Effector memory CD8-positive, alpha-beta T cell (primary cell): ENCODE measurements around the gene MRPS18A.
A peak's percentile ranks its signal among the peaks of the same experiment; 100 is the strongest.
"Not testable (repeated sequence)": the region's sequence is repeated elsewhere in the genome, so short reads cannot be mapped to it uniquely, and the experiment has no call there.

Experiments used
- ATAC-seq: fragments of 150-1000 bp; cut with Tn5 transposase; replicated peaks from 2 replicates; pipeline ENCODE4 v1.10.0; 2021; ENCODE audit warnings: mild to moderate bottlenecking, moderate library complexity
- DNase-seq, 3 experiments: peaks; one replicate each; pipeline ENCODE4 v3.0.0; 2021
- H3K27ac Mint-ChIP-seq, 2 donors: one replicate each; pipeline ENCODE4 v1.8.0; 2022; ENCODE audit warnings: mild to moderate bottlenecking in 2 of 2, mixed read lengths in 2 of 2, moderate library complexity in 2 of 2
- H3K27me3 Mint-ChIP-seq, 2 donors: one replicate each; pipeline ENCODE4 v1.8.0; 2022; ENCODE audit warnings: mixed read lengths in 2 of 2
- H3K36me3 Mint-ChIP-seq: one replicate; pipeline ENCODE4 v1.8.0; 2022; ENCODE audit warnings: mild to moderate bottlenecking, moderate library complexity, mixed read lengths; ENCODE audit not compliant: insufficient read depth
- H3K4me1 Mint-ChIP-seq, 2 donors: one replicate each; pipeline ENCODE4 v1.8.0; 2022; ENCODE audit warnings: low read depth in 2 of 2, mixed read lengths in 2 of 2
- H3K4me3 Mint-ChIP-seq, 2 donors: one replicate each; pipeline ENCODE4 v1.8.0; 2022; ENCODE audit warnings: mild to moderate bottlenecking in 2 of 2, mixed read lengths in 2 of 2, moderate library complexity in 2 of 2
- H3K9me3 Mint-ChIP-seq, 2 donors: one replicate each; pipeline ENCODE4 v1.8.0; 2022; ENCODE audit warnings: mixed read lengths in 2 of 2

MRPS18A gene

DNA sequence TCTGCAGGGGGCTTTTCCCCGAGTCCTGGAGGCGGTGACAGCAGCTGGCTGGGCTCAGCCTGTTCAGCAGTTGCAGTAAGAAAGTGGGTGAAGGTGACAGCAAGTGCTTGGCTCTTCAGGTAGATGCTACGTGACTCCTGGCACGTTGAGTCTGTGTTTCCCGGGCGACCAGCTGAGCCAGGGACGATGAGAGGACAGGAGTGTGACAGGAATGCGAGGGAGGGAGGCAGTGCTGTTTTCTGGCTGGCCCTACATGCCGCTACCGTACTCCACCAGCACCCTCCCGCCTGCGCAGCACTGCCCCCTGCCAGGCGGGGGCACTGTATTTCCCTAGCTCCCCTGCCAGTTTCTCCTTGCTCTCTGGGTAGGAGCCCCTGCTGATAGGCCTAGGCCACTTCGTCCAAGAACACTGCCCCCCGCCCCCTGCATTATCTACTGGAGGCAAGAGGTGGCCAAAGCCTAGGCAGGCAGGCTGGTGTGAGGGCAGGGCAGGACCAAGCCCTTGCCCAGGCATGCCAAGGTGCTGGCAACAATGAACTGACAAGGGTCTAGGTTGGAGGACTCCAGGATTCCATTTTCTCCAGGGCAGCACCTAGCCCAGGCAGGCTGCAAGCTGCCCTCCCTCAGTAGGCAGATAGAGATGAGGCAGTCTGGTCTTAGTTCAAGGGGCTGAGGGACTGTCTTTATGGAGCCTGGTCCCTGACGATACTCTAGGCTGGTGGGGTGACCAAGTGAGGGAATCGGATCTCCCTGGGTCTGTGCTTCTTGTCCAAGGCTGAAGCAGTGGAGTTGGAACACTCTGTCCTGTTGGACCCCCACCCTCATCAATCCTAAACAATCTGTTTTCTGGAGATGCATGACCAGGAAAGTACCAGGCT, 19.2 kb downstream of the MRPS18A start:
- H3K4me3 Mint-ChIP-seq = no peak overlapping the region
- peak; percentile 68 for ATAC-seq
- H3K27ac Mint-ChIP-seq = peak overlapping the region; percentile 28 to 71
- no peaks in the 10 kb centered on the region for H3K9me3 Mint-ChIP-seq
- peaks cover 13 to 18% of the 10 kb centered on the region in 2 donors for H3K4me1 Mint-ChIP-seq
- peaks cover 15% of the 10 kb centered on the region for H3K36me3 Mint-ChIP-seq
- peak in 2 of 3 experiments; percentile 18 to 32 for DNase-seq
- peaks cover 5 to 8% of the 10 kb centered on the region in 2 donors for H3K27me3 Mint-ChIP-seq

DNA sequence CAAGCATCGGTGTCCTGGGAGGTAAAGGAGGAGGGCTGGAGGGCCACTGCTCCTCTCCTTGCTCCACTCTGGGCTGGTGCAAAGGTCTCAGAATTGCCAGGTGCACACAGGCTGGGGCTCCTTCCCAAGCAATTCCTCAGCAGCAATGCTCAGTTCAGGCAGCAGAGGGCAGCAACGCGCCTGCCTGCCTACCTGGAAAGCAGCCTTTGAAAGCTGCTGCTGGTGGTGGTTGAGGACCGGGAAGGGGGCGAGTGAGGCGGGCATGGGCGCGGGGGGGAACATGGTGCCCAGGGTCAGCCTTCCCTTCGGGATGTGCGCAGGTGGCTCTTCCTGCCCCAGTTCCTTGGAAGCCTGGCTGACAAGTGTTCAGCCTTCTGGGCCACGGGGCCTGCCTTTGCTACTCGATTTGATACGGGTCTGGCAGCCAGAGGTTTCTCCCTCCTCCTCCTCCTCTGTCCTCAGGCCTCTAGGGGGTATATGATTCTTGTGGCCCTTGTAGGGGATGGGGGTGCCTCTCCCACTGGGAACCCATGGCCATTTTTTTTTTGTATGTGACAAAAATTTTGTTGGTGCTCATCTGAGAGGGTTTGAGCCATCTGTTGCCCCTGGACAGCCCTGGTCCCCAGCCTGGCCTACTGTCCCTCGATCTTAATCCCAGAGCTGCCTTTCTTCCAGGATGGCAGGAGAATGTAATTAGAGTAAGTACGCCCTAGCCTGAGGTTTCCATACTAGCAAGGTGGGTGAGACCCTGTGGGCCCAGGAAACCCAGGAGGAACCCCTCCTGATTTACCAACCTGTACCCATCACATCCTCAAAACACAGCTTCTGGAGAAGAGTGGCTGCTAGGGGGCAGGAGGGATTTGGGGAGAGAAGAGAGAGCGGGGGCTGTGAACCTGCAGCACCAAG, 20.1 kb downstream of the MRPS18A start:
- peaks cover 9% of the 10 kb centered on the region for H3K36me3 Mint-ChIP-seq
- H3K9me3 Mint-ChIP-seq = no peaks in the 10 kb centered on the region
- DNase-seq (peak; percentile 79 to 82 (median 80)), ATAC-seq (peak; percentile 78)
- peaks cover 13 to 18% of the 10 kb centered on the region in 2 donors for H3K4me1 Mint-ChIP-seq
- peak overlapping the region; percentile 28 to 71 for H3K27ac Mint-ChIP-seq
- H3K4me3 Mint-ChIP-seq = peak overlapping the region; percentile 28 to 52
- peaks cover 5 to 8% of the 10 kb centered on the region in 2 donors for H3K27me3 Mint-ChIP-seq

DNA sequence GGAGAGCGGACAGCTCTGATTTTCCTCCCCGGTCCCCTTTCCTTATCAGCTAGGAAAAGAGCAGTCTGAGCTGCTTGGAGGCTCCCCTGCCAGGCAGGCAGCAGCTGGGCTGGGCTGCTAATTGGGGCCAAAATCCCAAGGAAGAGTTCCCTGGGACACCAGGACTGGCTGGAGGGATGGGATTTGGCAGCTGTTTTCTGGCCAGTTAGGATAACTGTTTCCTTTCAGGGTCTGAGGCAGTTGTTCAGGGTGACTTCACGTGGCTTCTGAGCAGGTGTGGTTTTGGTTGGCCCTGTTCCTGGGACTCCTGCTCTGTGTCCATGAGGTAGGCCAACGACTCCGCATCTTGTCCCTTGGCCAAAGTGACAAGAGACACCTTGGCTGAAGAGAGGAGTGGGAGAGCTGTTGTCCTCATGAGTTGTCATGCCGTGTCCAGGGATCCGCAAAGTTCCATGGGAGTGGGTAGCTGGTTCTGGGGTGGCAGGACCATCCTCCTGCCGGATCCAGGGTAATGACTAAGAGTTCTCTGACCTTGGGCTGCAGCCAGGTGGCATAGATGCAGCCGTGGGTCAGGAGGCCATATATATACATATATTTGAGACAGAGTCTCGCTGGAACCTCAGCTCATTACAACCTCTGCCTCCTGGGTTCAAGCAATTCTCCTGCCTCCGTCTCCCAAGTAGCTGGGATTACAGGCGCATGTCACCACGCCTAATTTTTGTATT, 21.2 kb downstream of the MRPS18A start:
- H3K4me3 Mint-ChIP-seq = no peak overlapping the region
- H3K27me3 Mint-ChIP-seq = peaks cover 5 to 8% of the 10 kb centered on the region in 2 donors
- H3K4me1 Mint-ChIP-seq = peaks cover 13 to 18% of the 10 kb centered on the region in 2 donors
- DNase-seq = no peak
- H3K27ac Mint-ChIP-seq = no peak overlapping the region
- H3K36me3 Mint-ChIP-seq = peaks cover under 1% of the 10 kb centered on the region
- no peaks in the 10 kb centered on the region for H3K9me3 Mint-ChIP-seq
- ATAC-seq = no peak

DNA sequence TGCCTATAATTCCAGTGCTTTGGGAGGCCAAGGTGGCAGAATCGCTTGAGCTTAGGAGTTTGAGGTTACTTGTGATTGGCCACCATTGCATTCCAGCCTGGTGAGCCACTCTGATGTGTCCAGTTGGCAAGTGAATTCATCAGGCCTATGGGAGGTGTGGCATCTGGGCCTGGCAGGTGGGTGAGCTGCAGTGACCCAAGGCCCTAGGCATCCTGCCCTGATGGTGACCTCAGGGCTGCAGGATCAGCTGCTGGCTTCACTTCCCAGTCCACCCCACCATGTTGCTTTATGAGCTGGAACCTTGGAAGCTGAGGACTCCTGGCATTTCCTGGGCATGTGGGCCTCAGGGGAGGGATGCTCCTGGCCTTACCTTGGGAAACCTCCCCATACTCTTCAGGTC, 22.2 kb downstream of the MRPS18A start:
- H3K9me3 Mint-ChIP-seq = no peaks in the 10 kb centered on the region
- peaks cover 5 to 8% of the 10 kb centered on the region in 2 donors for H3K27me3 Mint-ChIP-seq
- H3K27ac Mint-ChIP-seq = no peak overlapping the region
- peaks cover 13 to 18% of the 10 kb centered on the region in 2 donors for H3K4me1 Mint-ChIP-seq
- H3K4me3 Mint-ChIP-seq = no peak overlapping the region
- H3K36me3 Mint-ChIP-seq = no peaks in the 10 kb centered on the region
- no peak for ATAC-seq
- DNase-seq = no peak

DNA sequence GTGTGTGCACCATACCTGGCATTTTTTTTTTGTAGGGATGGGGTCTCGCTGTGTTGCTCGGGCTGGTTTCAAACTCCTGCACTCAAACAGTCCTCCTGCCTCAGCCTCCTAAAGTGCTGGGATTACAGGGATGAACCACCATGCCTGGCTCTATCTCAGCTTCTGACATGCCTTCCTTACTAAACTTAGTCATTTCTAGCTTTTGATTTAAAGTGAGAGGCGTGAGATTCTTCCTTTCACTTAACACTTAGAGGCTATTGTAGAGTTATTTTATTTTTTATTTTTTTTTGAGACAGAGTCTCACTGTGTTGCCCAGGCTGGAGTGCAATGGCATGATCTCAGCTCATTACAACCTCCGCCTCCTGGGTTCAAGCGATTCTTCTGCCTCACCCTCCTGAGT, 24.6 kb downstream of the MRPS18A start:
- ATAC-seq, H3K27me3 Mint-ChIP-seq: not testable (repeated sequence)

DNA sequence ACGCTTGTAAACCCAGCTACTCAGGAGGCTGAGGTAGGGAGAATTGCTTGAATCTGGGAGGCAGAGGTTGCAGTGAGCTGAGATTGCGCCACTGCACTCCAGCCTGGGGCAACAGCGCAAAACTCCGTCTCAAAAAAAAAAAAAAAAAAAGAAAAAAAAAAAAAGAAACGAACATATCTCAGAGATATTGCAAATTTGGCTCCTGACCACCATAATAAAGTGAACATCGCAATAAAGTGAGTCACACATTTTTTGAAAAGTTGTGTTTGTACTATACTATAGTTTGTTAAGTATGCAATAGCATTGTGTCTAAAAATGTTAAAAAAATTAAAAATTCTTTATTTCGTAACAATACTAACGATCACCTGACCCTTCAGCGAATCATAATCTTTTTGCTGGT, 29.4 kb downstream of the MRPS18A start:
- no peak for ATAC-seq
- H3K36me3 Mint-ChIP-seq = no peaks in the 10 kb centered on the region
- H3K4me3 Mint-ChIP-seq = no peak overlapping the region
- no peak for DNase-seq
- no peaks in the 10 kb centered on the region for H3K9me3 Mint-ChIP-seq
- no peaks in the 10 kb centered on the region for H3K4me1 Mint-ChIP-seq
- H3K27ac Mint-ChIP-seq = no peak overlapping the region
- H3K27me3 Mint-ChIP-seq = peaks cover 0 to 7% of the 10 kb centered on the region in 2 donors

More for the DNA sequence above, 24.6 kb downstream of the MRPS18A start:
- H3K4me1 Mint-ChIP-seq = peaks cover 10 to 11% of the 10 kb centered on the region in 2 donors
- DNase-seq, H3K4me3 Mint-ChIP-seq, H3K27ac Mint-ChIP-seq, H3K36me3 Mint-ChIP-seq, H3K9me3 Mint-ChIP-seq: not testable (repeated sequence)

DNA sequence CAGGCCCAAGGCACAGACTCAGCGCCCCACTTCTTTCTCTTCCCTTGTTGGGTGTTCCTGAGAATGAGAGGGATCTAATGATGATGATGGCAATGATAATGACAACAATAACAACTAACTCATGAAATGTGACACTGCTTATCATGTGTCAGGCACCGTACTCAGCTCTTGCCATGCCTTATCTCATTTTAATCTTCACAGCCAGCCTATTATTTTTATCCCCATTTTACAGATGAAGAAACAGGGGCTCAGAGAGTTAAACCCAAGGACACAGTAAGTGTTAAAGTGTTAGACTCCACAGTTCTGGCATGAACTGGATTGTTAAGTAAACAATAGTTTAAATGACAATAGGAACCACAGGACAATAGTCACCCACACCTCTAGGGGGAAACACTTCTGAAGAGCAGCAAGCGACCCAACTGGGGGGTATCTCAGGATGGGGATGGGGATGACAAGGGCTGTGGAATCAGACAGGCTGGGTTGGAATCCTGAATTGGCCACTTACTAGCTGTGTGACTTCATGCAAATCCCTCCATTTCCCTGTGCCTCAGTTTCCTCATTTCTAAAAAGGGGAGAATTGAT, 30.3 kb downstream of the MRPS18A start:
- DNase-seq (no peak), ATAC-seq (no peak)
- H3K9me3 Mint-ChIP-seq = no peaks in the 10 kb centered on the region
- no peaks in the 10 kb centered on the region for H3K4me1 Mint-ChIP-seq
- no peak overlapping the region for H3K4me3 Mint-ChIP-seq
- H3K27ac Mint-ChIP-seq = no peak overlapping the region
- peaks cover 0 to 7% of the 10 kb centered on the region in 2 donors for H3K27me3 Mint-ChIP-seq
- no peaks in the 10 kb centered on the region for H3K36me3 Mint-ChIP-seq

DNA sequence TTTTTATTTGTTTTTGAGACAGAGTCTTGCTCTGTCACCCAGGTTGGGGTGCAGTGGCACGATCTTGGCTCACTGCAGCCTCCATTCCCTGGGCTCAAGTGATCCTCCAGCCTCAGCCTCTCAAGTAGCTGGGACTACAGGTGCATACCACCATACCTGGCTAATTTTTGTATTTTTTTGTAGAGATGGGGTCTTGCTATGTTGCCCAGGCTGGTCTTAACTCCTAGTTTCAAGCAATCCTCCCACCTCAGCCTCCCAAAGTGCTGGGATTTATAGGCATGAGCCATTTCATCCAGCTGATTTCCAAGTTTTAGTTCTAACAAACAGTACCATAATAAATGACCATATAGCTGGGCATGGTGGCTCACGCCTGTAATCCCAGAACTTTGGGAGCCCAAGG, 34.8 kb downstream of the MRPS18A start:
- H3K36me3 Mint-ChIP-seq, H3K27me3 Mint-ChIP-seq, DNase-seq, ATAC-seq, H3K4me3 Mint-ChIP-seq, H3K9me3 Mint-ChIP-seq, H3K27ac Mint-ChIP-seq, H3K4me1 Mint-ChIP-seq: not testable (repeated sequence)

DNA sequence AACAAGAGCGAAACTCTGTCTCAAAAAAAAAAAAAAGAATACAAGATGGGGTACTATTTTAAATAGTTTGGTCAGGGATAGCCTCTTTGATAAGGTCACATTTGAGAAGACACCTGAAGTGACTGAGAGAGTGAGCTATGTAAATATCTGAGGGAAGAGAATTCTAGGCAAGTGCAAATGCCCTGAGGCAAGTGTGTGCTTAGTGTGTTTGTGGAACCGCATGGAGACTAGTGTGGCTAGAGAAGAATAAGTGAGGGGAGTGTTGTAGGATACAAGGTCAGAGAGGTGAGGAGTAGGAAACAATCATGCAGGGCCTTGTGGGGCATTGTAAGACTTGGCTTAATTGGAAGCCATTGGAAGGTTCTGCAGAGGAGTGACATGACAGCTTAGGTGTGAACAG, 39.3 kb downstream of the MRPS18A start:
- DNase-seq = no peak
- Mint-ChIP-seq H3K9me3 (no peaks in the 10 kb centered on the region), H3K27me3 (no peaks in the 10 kb centered on the region), H3K4me3 (no peak overlapping the region), H3K36me3 (no peaks in the 10 kb centered on the region), H3K27ac (peak overlapping the region in 1 of 2 donors; percentile 72), H3K4me1 (peaks cover 4 to 11% of the 10 kb centered on the region in 2 donors)
- no peak for ATAC-seq

DNA sequence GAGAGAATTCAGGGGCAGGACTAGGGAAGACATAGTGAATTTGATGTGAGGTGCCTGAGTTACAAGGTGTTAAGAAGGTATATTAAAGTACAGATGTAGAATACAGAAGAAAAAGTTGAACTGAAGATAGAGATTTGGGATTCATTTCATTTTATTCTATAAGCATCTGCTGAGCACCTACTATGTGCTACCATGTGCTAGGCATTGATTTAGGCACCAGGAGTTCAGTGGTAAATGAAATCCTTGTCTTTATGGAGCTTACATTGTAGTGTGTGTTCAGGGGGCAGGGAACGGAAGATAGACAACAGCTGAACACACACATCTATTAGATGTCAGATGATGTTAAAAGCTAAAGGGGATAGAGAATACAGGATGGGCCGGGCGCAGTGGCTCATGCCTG, 40.0 kb downstream of the MRPS18A start:
- Mint-ChIP-seq H3K36me3 (no peaks in the 10 kb centered on the region), H3K4me3 (no peak overlapping the region), H3K9me3 (no peaks in the 10 kb centered on the region), H3K27ac (no peak overlapping the region), H3K4me1 (peaks cover 6 to 13% of the 10 kb centered on the region in 2 donors), H3K27me3 (no peaks in the 10 kb centered on the region)
- DNase-seq (no peak), ATAC-seq (no peak)

DNA sequence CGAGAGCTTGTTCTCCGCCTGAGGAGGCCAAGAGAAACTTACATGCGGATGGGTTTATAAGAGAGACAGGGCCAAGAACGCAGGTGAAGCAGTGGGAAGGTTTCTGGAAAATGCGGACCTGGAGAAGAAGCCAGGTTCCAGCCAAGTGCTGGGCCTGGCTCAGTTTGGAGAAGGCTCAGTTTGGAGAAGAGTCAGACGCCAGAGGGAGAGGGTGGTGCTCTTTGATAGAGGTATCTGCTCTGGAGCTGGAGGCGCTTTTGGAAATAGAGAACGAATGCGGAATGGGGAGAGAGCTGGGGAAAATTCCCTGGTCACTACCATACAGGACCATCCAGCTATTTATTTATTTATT, 42.0 kb downstream of the MRPS18A start:
- no peak overlapping the region for H3K27ac Mint-ChIP-seq
- peaks cover 8 to 20% of the 10 kb centered on the region in 2 donors for H3K4me1 Mint-ChIP-seq
- no peak for DNase-seq
- H3K27me3 Mint-ChIP-seq = no peaks in the 10 kb centered on the region
- peak; percentile 12 for ATAC-seq
- H3K4me3 Mint-ChIP-seq = peak overlapping the region; percentile 73 to 75
- H3K9me3 Mint-ChIP-seq = no peaks in the 10 kb centered on the region
- H3K36me3 Mint-ChIP-seq = peaks cover 7% of the 10 kb centered on the region

DNA sequence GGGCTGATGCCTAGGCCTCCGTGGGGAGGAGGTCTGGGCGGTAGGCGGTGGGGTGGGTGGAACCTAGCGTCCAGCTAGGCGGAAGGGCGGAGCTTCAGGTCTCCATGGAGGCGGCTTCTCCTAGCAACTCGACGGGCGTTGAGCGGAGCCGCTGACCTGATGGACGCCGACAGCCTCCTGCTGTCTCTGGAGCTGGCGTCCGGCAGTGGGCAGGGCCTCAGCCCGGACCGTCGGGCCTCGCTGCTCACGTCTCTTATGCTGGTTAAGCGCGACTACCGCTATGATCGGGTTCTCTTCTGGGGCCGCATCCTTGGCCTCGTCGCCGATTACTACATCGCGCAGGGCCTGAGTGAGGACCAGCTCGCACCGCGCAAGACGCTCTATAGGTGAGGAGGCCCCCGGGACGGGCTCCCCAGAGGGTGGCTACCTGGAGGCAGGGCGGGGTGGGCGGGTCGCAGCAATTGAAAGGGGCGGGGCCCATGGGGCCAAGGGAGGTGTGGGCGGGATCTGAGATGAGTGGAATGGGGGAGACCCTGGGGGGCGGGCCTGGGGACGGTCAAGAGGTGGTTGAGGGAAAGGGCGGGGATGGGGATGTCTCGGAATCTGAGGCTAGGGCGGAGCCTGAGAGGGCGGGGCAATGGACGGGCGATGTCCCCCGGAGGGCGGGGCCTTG, 42.5 kb downstream of the MRPS18A start, which contains the start of gene RSPH9:
RSPH9 (plus strand) TSS at position 97 of the 673 bp plus-strand sequence; CDS start at position 160, 63 bp downstream.
- Mint-ChIP-seq H3K27ac (no peak within 1 kb of the TSS), H3K4me3 (peak within 1 kb of the TSS; percentile 73 to 75), H3K4me1 (peaks cover 12 to 21% of the 10 kb centered on the region in 2 donors), H3K9me3 (no peaks in the 10 kb centered on the region), H3K27me3 (no peaks in the 10 kb centered on the region), H3K36me3 (peaks cover 12% of the 10 kb centered on the region)
- ATAC-seq = peak; percentile 83
- DNase-seq = peak; percentile 16 to 35 (median 20)
